ENCODE results near the gene KDM4B.

Gene KDM4B

GRCh38 chr19:5074830-5075394, 106.0 kb downstream of the KDM4B start:
- DNase-seq = no peak

- DNase-seq = peak in 2 of 5 experiments; percentile 6 to 15
These were observed 106.7 kb downstream of the KDM4B start for GRCh38 chr19:5075597-5075996.

- no peak for DNase-seq
These were observed 107.7 kb downstream of the KDM4B start for GRCh38 chr19:5076440-5077208.

GRCh38 chr19:5077209-5077515, 108.2 kb downstream of the KDM4B start:
- no peak for DNase-seq

GRCh38 chr19:5078182-5078581, 109.3 kb downstream of the KDM4B start:
- peak in 2 of 5 experiments; percentile 13 to 48 for DNase-seq

- DNase-seq = no peak
These were observed 109.8 kb downstream of the KDM4B start for GRCh38 chr19:5078666-5079065.

GRCh38 chr19:5079071-5079774, 110.3 kb downstream of the KDM4B start:
- no peak for DNase-seq

GRCh38 chr19:5080030-5080654, 111.2 kb downstream of the KDM4B start:
- no peak for DNase-seq

GRCh38 chr19:5080809-5081208, 111.9 kb downstream of the KDM4B start:
- no peak for DNase-seq

- DNase-seq = no peak
These were observed 112.7 kb downstream of the KDM4B start for GRCh38 chr19:5081443-5082161.

GRCh38 chr19:5083547-5083965, 114.6 kb downstream of the KDM4B start:
- no peak for DNase-seq

GRCh38 chr19:5085566-5085965, 116.7 kb downstream of the KDM4B start:
- DNase-seq = no peak

GRCh38 chr19:5086230-5086629, 117.3 kb downstream of the KDM4B start:
- DNase-seq = peak in 1 of 5 experiments; percentile 16

GRCh38 chr19:5086725-5087439, 118.0 kb downstream of the KDM4B start:
- no peak for DNase-seq

GRCh38 chr19:5089283-5089682, 120.4 kb downstream of the KDM4B start:
- no peak for DNase-seq

- no peak for DNase-seq
These were observed 121.6 kb downstream of the KDM4B start for GRCh38 chr19:5090465-5091017.

GRCh38 chr19:5091018-5091683, 122.2 kb downstream of the KDM4B start:
- DNase-seq = no peak

GRCh38 chr19:5091684-5092480, 123.0 kb downstream of the KDM4B start:
- DNase-seq = no peak

GRCh38 chr19:5092481-5092843, 123.5 kb downstream of the KDM4B start:
- DNase-seq = no peak

GRCh38 chr19:5093297-5093928, 124.5 kb downstream of the KDM4B start:
- no peak for DNase-seq

Measured in T-helper 2 cell (primary cell).